GM18909 (cell line): ENCODE data around the gene RTN4IP1.

Source experiments
- ATAC-seq: cut with Tn5 transposase; IDR thresholded peaks from one replicate; pipeline ENCODE4 v1.9.1; 2021; ENCODE audit warnings: mild to moderate bottlenecking; ENCODE audit not compliant: unreplicated experiment, poor library complexity

Gene RTN4IP1

DNA sequence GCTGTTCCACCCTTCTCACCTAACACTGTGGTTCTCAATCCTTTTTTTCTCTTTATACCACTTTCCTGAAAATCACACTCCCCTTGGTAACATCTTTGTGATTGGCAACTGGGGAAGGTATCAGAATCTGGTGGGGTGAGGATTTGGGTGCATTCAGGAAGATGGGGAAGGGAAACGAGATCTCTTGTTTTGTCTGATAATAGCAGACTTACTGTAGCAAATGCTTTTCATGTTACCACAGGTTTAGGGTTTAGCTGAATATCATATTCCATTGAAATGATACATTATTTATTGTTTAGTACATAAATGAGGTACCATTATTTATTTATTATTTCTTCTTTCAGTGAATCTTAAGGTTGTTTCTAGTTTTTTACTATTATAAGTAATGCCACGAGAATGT lies 100.8 kb downstream of the RTN4IP1 start:
- ATAC-seq, result no peak

DNA sequence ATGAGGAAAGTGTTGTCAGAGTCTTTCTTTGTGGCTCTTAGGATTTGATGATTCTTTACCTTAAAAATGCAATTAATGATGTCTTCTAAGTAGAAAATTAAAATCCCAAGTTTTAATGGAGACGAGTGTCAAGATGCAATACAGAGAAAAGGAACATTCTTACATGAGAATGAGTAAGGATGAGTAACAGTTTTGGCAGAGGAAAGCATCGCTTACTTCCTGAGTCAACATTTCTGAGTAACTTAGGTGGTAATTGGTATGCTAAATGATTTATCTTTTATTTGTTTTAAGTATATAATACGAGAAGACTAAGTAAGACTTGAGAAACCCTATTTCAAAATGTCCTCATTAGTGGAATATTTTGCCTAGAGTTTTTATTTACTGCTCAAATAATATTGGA lies 101.3 kb downstream of the RTN4IP1 start:
- no peak for ATAC-seq

DNA sequence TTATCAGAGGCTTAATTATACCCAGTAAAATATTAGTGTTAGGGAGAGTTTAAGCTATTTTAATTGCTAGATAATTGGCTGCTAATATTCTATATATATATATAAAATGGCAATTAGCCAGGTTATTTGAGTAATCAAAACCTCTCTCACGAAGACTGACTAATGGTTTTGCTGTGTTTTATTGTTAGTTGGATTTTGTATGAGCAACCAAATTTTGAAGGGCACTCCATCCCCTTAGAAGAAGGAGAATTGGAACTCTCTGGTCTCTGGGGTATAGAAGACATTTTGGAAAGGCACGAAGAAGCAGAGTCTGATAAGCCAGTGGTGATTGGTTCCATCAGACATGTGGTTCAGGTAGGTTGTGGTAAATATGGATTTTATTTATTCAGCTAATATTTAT lies 102.2 kb downstream of the RTN4IP1 start:
- no peak for ATAC-seq

DNA sequence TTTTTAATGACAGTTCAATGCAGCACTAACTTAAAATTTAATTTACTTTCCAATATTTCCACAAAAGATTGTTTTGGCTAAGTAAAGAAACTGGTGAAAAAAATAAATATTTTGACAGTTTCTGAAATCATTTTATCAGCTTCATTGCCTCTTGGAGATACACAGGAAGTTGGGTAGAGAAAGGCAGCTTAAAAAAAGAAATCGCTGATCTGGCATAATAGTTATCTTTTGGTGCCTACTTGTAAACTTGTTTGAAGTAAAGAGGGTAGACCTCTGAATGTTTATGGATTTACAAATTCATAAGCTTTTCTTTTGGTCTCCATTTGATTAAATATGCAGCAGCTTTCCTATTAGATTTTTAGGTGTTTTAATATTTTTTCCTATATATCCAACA lies 103.4 kb downstream of the RTN4IP1 start:
- no peak for ATAC-seq

DNA sequence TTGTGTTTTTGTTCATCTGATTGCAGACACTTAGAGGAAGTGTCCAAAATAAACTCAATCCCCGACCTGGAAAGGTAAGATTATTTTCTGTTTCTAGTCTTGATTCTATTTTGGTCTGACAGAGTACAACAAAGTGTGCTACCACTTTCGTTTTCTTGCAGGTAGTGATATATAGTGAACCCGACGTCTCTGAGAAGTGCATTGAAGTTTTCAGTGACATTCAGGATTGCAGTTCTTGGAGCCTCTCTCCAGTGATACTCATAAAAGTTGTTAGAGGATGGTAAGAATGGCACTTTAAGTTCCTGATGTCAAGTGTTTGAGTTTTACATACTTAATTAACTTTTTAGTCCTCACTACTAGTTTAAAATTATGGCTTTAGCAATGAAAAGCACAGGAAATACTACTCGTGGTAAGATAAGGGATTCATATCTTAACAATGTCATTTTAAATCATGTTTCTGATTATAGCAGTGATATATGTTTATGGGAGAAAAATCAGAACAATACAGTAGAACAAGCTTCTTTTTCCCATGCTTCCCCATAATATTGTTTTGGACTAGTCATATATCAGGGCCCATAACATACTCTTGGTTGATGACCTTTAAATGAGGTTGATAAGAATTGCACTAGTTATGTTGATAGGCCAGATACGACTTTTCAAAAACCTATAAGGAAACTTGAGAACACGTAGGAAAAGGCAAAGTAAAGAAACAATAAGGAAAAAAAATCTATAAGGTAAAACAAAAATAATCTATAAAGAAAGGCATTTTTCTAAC lies 104.0 kb downstream of the RTN4IP1 start:
- ATAC-seq, result peak; percentile 52

DNA sequence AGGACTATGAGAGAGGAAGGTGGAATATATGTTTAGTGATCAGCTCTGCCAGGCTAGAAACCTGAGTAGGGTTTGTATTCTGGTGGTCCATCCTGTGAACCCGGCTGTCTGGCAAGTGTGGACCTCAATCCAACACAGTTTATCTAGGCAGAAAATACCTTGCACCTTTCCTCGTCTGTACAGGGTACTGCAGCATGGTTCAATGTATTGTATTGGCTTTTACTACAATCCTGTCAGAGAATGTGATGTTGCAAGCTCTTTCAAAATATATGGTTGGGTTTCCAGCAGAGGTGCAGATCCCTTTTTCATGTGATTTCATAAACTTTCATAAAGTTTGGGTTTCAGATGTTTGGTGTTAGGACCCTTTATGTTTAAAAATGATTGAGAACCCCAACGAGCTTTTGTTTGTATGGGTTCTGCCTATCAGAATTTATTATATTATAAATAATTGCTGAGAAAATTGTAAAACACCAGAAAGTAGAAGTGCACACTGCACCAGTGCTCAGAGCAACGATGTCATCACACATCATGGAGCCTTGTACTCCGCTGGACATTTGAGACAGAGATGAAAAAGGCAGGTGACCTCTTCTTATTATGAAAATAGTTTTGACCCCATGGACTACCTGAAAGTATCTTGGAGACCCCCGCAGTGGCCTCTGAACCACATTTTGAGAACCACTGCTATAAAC lies 106.6 kb downstream of the RTN4IP1 start:
- no peak for ATAC-seq
